H1 (cell line): ENCODE measurements around the gene ACOT7. TPM values are rescaled to one million over a fixed set of nuclear protein-coding genes. Genes with fewer than 3 reads are reported as not detected.

ENCODE experiments used
- CHD7 ChIP-seq: fragments of 300-600 bp; sonication (generic); IDR thresholded peaks from 2 replicates; pipeline ENCODE4 v1.7.1; 2012; ENCODE audit warnings: low read length, moderate library complexity, mild to moderate bottlenecking, inconsistent platforms; ENCODE audit not compliant: insufficient replicate concordance
- FOSL1 ChIP-seq: IDR thresholded peaks from 2 replicates; pipeline ENCODE4 v1.6.1; 2011; ENCODE audit warnings: mild to moderate bottlenecking, low read depth, low read length, moderate library complexity; ENCODE audit not compliant: insufficient read depth
- TAF7 ChIP-seq: optimal IDR thresholded peaks from 2 replicates; pipeline ENCODE3; 2011; ENCODE audit warnings: low read depth, mild to moderate bottlenecking, inconsistent platforms, low read length, moderate library complexity, borderline replicate concordance
- polyA plus RNA-seq, 7 experiments: library from polyadenylated mRNA; depleted of rRNA in 3 of 7; stranded (reverse) in 5 of 7; unstranded in 2 of 7; fragments of >200 nt in 5 of 7; fragments of 200-250 nt in 2 of 7; gene quantifications; 1 replicate in 5 of 7; 2 replicates in 1 of 7; 4 replicates in 1 of 7; pipeline versions ENCODE4 v1.2.1 to v1.2.3, GENCODE V29; 2011 to 2013; ENCODE audit warnings: missing spikeins in 2 of 7, mixed read lengths in 2 of 7
- total RNA-seq: library from RNA; stranded (reverse); fragmentation: NEBNext Ultra II Directional; extraction: Animal tissue kit (Norgen Biotek cat#: 25700); gene quantifications from 2 replicates; pipeline ENCODE4 v1.2.1, GENCODE V29; 2021
- TF ChIP-seq, protein P1 (sequence below): IDR thresholded peaks from 2 replicates; pipeline ENCODE4 v1.6.1; 2011; ENCODE audit warnings: low read depth, mild to moderate bottlenecking, low read length; ENCODE audit not compliant: insufficient read depth
- TF ChIP-seq, protein P2 (sequence below), 3 experiments: IDR thresholded peaks; 1 replicate in 2 of 3; 2 replicates in 1 of 3; pipeline versions ENCODE4 v1.5.1 to v1.6.1; 2011; ENCODE audit warnings: low read length in 3 of 3, mild to moderate bottlenecking in 3 of 3, inconsistent platforms in 2 of 3, low read depth in 1 of 3, moderate library complexity in 1 of 3; ENCODE audit not compliant: insufficient read depth in 1 of 3; ENCODE audit errors: control extremely low read depth in 1 of 3

ACOT7 gene
- total and polyA plus RNA-seq, 2 of the 8 experiments (the other 6 are each of a cell fraction or from before 2014, with no cell fraction given), result 151 to 214 TPM

DNA sequence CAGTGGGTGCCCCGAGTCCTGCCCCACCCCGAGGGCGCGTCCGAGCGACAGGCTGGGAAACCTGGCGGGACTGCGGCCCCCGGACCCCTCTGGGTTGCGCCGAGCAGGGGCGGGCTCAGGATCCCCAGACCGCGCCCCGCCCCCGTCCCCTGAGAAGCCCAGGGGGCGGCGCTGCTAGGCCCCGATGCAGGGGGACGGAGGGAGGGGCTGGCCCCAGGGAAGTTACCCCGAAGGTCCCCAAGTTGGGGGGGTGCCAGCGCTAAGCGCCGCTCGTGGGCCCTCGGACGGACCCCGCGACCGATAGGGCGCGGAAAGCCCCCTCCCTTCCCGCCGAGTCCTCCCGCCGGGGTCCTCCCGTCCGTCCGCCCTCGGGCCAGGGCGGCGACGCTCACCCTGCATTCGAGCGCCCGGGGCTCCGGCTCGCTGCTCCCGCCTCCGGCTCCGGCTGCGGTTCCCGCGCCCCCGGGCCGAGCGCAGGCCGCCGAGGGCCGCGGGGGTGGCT, 133.1 kb downstream of the ACOT7 start (continued):
- TF ChIP-seq, protein P1, sequence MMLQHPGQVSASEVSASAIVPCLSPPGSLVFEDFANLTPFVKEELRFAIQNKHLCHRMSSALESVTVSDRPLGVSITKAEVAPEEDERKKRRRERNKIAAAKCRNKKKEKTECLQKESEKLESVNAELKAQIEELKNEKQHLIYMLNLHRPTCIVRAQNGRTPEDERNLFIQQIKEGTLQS, result no peak
- no peak for TF ChIP-seq FOSL1
- TF ChIP-seq TAF7, result no peak
- TF ChIP-seq, protein P2, sequence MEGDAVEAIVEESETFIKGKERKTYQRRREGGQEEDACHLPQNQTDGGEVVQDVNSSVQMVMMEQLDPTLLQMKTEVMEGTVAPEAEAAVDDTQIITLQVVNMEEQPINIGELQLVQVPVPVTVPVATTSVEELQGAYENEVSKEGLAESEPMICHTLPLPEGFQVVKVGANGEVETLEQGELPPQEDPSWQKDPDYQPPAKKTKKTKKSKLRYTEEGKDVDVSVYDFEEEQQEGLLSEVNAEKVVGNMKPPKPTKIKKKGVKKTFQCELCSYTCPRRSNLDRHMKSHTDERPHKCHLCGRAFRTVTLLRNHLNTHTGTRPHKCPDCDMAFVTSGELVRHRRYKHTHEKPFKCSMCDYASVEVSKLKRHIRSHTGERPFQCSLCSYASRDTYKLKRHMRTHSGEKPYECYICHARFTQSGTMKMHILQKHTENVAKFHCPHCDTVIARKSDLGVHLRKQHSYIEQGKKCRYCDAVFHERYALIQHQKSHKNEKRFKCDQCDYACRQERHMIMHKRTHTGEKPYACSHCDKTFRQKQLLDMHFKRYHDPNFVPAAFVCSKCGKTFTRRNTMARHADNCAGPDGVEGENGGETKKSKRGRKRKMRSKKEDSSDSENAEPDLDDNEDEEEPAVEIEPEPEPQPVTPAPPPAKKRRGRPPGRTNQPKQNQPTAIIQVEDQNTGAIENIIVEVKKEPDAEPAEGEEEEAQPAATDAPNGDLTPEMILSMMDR (IDR thresholded peaks at IDR 0.05; ENCODE audit: control extremely low read depth in 1 of 3, insufficient read depth in 1 of 3, low read depth in 1 of 3, low read length in 3 of 3), result no peak
- no peak for TF ChIP-seq CHD7
